Spleen (tissue), 11 donors: ENCODE measurements around the gene AGXT2. TPM values are rescaled to one million over a fixed set of nuclear protein-coding genes. Genes with fewer than 3 reads are reported as not detected.

Experiments used
- DNase-seq: peaks from one replicate; pipeline ENCODE4 v3.0.0-alpha.2; 2020
- H3K27ac ChIP-seq, 8 donors: fragments of 200-600 bp; sonication (generic) in 7 of 8; 1 replicate in 4 of 8; 2 replicates in 4 of 8; pipeline versions ENCODE4 v1.5.0 to v1.8.0; 2016 to 2021; ENCODE audit warnings: inconsistent platforms in 4 of 8, mild to moderate bottlenecking in 4 of 8, moderate library complexity in 1 of 8
- H3K27me3 ChIP-seq, 7 donors: fragments of 200-600 bp; sonication (generic) in 6 of 7; replicated peaks in 1 of 7; 1 replicate in 4 of 7; 2 replicates in 3 of 7; pipeline versions ENCODE4 v1.5.0 to v1.8.0; 2016 to 2021; ENCODE audit warnings: inconsistent platforms in 3 of 7, mild to moderate bottlenecking in 1 of 7
- H3K36me3 ChIP-seq, 6 donors: fragments of 200-600 bp; sonication (generic) in 5 of 6; 1 replicate in 4 of 6; 2 replicates in 2 of 6; pipeline versions ENCODE4 v1.5.0 to v1.8.0; 2016 to 2021; ENCODE audit warnings: inconsistent platforms in 2 of 6
- H3K4me1 ChIP-seq, 6 donors: fragments of 200-600 bp; sonication (generic) in 5 of 6; 1 replicate in 3 of 6; 2 replicates in 3 of 6; pipeline versions ENCODE4 v1.5.0 to v1.8.0; 2016 to 2021; ENCODE audit warnings: inconsistent platforms in 3 of 6
- H3K4me3 ChIP-seq, 8 donors: fragments of 200-600 bp; sonication (generic) in 7 of 8; 1 replicate in 4 of 8; 2 replicates in 4 of 8; pipeline versions ENCODE4 v1.5.0 to v1.8.0; 2016 to 2021; ENCODE audit warnings: inconsistent platforms in 4 of 8, mild to moderate bottlenecking in 4 of 8, moderate library complexity in 2 of 8
- H3K9me3 ChIP-seq, 8 donors: fragments of 200-600 bp; sonication (generic) in 7 of 8; 1 replicate in 4 of 8; 2 replicates in 4 of 8; pipeline versions ENCODE4 v1.5.0 to v1.8.0; 2016 to 2021; ENCODE audit warnings: inconsistent platforms in 4 of 8
- POLR2A ChIP-seq, 3 donors: fragments of 450-650 bp; IDR thresholded peaks; one replicate each; pipeline ENCODE4 v1.5.1; 2017; ENCODE audit warnings: antibody characterized with exemption in 3 of 3, mild to moderate bottlenecking in 1 of 3
- POLR2AphosphoS5 ChIP-seq, 3 donors: sonication (generic); formaldehyde crosslinking; IDR thresholded peaks; one replicate each; pipeline ENCODE4 v1.5.1; 2017; ENCODE audit warnings: antibody characterized with exemption in 3 of 3
- WGBS, 5 donors: extraction: QIAGEN DNeasy Blood & Tissue Kit in 3 of 5; methylation state at CpG; one replicate each; pipeline versions ENCODE4 v1.1.5 to v1.1.7; 2013 to 2018; 5-methylcytosine and 5-hydroxymethylcytosine counted together
- intact Hi-C: fragments of 100-400 bp; cut with DNase I; formaldehyde crosslinking; loops from one replicate; pipeline ENCODE4 v1.15.0; 2023; ENCODE audit warnings: low total_unique reads
- polyA plus RNA-seq, 3 donors: library from polyadenylated mRNA; stranded (reverse); fragments of 200-250 nt; gene quantifications; one replicate each; pipeline ENCODE4 v1.2.1, GENCODE V29; 2013
- total RNA-seq, 7 donors: library from RNA; depleted of rRNA in 3 of 7; stranded (reverse); fragments of >200 nt in 3 of 7; fragmentation: NEBNext Ultra II Directional in 4 of 7; extraction: Animal tissue kit (Norgen Biotek cat#: 25700) in 4 of 7; gene quantifications; one replicate each; pipeline versions ENCODE4 v1.1.0 to v1.2.1, GENCODE V29; 2016 to 2021
- TF ChIP-seq, protein P1 (sequence below), 11 experiments: fragments of 200-600 bp in 7 of 11; fragments of 450-650 bp in 4 of 11; sonication (generic) in 4 of 11; IDR thresholded peaks in 8 of 11; conservative IDR thresholded peaks in 3 of 11; 1 replicate in 7 of 11; 2 replicates in 4 of 11; pipeline versions ENCODE4 v1.4.0 to v1.8.0; 2016 to 2021; ENCODE audit warnings: antibody characterized with exemption in 11 of 11, inconsistent platforms in 4 of 11, mild to moderate bottlenecking in 1 of 11
- donor health status: healthy with polysubstance abuse.
- donor health status: DM: no; HTN: no; CAD: no; lungs with moderate emphysema.
- donor health status: DM: no; HTN: no; CAD: no.
- donor health status: Bipolar disorder and iron deficiency.
- donor health status: healthy.
- donor health status: DM: no; HTN: no; CAD: no.
- donor health status: DM: yes; HTN: yes; CAD: no.

The AGXT2 gene
- total and polyA plus RNA-seq, 10 donors: not detected

DNA sequence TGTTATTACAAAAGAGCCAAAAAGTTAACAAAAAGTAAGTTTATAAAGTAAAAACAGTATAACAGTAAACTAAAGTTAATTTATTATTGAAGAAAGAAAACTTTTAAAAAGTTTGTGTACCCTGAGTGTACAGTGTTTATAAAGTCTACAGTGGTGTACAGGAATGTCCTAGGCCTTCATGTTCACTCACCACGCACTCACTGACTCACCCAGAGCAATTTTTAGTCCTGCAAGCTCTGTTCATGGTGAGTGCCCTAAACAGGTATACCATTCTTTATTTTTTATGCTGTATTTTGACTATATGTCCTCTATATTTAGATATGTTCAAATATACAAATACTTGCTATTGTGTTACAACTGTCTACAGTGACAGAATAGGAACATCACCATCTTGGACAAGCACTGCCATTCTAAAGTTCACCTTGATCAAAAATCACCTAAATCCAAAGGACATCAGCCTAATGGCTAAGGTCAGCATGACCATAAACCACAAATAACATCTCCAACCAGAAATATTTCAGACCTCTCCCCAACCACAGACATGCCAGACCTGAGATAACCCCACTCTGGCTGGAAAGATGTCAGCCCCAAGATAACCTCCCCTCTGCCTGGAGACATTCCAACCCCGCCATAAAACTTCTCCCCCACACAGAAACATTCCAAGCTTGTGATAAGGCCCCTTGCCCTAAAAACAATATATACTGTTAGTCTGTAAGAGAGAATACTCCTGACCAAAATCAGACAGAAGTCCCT, 56.1 kb downstream of the AGXT2 start:
- WGBS, 5 donors: 66 to 85% (median 73%) methylated on average over 2 of the region's 2 CpGs
- intact Hi-C loops: no loop called here

DNA sequence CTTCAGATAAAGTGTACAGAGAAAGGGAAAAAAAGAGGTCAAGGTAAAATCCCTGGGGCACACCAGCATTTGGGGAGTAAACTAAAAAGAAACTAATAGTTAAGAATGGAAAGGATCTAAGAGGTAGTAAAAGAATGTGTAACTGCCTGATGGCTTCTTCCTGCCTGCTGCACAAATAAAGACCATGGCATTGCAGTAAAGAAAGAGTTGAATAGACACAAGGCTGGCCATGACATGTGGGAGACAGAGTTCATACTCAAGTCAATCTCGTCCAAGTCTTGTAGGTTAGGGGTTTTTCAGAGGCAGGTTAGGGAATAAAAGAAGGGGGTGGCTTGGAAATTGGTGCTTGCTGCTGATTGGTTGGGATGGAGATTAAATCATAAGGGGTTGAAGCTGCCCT, 60.8 kb downstream of the AGXT2 start:
- peaks cover 0 to 7% (median 0%) of the 10 kb centered on the region in 7 donors for H3K27me3 ChIP-seq
- WGBS, 5 donors: 81 to 100% (median 87%) methylated on average over 1 of the region's 1 CpG
- peaks cover 0 to 34% (median 27%) of the 10 kb centered on the region in 8 donors for H3K9me3 ChIP-seq
- no peak overlapping the region for H3K4me3 ChIP-seq
- H3K4me1 ChIP-seq: no peaks in the 10 kb centered on the region
- no peak overlapping the region for H3K27ac ChIP-seq
- no peak for DNase-seq
- H3K36me3 ChIP-seq: no peaks in the 10 kb centered on the region
- TF ChIP-seq, protein P1, sequence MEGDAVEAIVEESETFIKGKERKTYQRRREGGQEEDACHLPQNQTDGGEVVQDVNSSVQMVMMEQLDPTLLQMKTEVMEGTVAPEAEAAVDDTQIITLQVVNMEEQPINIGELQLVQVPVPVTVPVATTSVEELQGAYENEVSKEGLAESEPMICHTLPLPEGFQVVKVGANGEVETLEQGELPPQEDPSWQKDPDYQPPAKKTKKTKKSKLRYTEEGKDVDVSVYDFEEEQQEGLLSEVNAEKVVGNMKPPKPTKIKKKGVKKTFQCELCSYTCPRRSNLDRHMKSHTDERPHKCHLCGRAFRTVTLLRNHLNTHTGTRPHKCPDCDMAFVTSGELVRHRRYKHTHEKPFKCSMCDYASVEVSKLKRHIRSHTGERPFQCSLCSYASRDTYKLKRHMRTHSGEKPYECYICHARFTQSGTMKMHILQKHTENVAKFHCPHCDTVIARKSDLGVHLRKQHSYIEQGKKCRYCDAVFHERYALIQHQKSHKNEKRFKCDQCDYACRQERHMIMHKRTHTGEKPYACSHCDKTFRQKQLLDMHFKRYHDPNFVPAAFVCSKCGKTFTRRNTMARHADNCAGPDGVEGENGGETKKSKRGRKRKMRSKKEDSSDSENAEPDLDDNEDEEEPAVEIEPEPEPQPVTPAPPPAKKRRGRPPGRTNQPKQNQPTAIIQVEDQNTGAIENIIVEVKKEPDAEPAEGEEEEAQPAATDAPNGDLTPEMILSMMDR (IDR thresholded peaks at IDR 0.05 in 8 of 11, conservative IDR thresholded peaks at IDR 0.05 in 3 of 11): no peak
- TF ChIP-seq POLR2A (IDR thresholded peaks at IDR 0.05) (no peak), POLR2AphosphoS5 (IDR thresholded peaks at IDR 0.05) (no peak)
- intact Hi-C loops: no loop called here

More for the DNA sequence above, 56.1 kb downstream of the AGXT2 start:
- no peaks in the 10 kb centered on the region for H3K36me3 ChIP-seq
- H3K4me3 ChIP-seq: no peak overlapping the region
- DNase-seq: no peak
- H3K27ac ChIP-seq: no peak overlapping the region
- H3K27me3 ChIP-seq: peaks cover 0 to 16% (median 0%) of the 10 kb centered on the region in 7 donors
- TF ChIP-seq POLR2A (IDR thresholded peaks at IDR 0.05) (no peak), POLR2AphosphoS5 (IDR thresholded peaks at IDR 0.05) (no peak)
- TF ChIP-seq, protein P1 (IDR thresholded peaks at IDR 0.05 in 8 of 11, conservative IDR thresholded peaks at IDR 0.05 in 3 of 11): no peak
- peaks cover 0 to 13% (median 8%) of the 10 kb centered on the region in 8 donors for H3K9me3 ChIP-seq
- H3K4me1 ChIP-seq: no peaks in the 10 kb centered on the region

DNA sequence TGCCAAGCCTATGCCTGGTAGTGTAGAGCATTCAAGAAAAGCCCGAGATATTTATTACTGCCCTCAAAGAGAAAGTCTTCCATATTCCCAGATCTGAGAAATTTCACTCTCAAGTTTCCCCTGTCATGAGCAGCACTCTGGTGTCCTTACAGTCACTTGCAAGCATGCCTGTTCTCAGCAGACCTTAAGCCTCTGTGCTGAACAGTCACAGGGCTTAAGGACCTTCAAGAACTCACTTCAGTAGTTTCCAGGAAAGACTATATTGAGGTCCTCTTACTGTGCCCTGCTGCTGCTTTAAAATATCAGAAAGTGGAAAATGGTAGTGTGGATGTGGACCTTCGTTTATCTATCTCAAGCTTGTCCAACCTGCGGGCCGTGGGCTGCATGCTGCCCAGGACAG, 64.9 kb downstream of the AGXT2 start:
- no peak for DNase-seq
- Histone ChIP-seq H3K4me3 (no peak overlapping the region), H3K9me3 (peaks cover 0 to 42% (median 33%) of the 10 kb centered on the region in 8 donors), H3K36me3 (no peaks in the 10 kb centered on the region), H3K27ac (no peak overlapping the region), H3K27me3 (peaks cover 0 to under 1% (median 0%) of the 10 kb centered on the region in 7 donors), H3K4me1 (no peaks in the 10 kb centered on the region)
- TF ChIP-seq, protein P1 (IDR thresholded peaks at IDR 0.05 in 8 of 11, conservative IDR thresholded peaks at IDR 0.05 in 3 of 11): no peak
- no peak for TF ChIP-seq POLR2AphosphoS5 (IDR thresholded peaks at IDR 0.05)
- no peak for TF ChIP-seq POLR2A (IDR thresholded peaks at IDR 0.05)
- 81 to 89% (median 87%) methylated on average over 4 of the region's 4 CpGs for WGBS, 5 donors
- intact Hi-C loops: no loop called here

DNA sequence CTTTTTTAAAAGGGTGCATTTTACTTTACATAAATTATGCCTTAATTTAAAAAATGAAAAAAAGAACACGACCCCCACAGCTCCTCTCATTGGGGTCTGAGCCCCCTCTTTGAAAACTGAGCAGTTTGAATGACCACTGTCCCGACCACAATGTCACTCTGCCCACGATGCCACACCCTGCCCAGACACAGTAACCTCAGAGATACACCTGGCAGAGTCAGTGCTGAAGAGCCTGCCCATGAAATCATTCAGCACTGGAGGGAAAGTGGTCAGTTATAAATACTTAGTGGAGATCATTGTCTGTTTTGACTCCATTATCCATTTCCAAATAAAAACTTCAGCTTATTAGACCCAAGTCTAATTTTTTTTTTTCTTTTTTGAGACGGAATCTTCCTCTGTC, 69.1 kb downstream of the AGXT2 start:
- H3K4me1 ChIP-seq: no peaks in the 10 kb centered on the region
- no peak for DNase-seq
- intact Hi-C loops: no loop called here
- H3K27me3 ChIP-seq: no peaks in the 10 kb centered on the region
- no peak overlapping the region for H3K4me3 ChIP-seq
- TF ChIP-seq, protein P1 (IDR thresholded peaks at IDR 0.05 in 8 of 11, conservative IDR thresholded peaks at IDR 0.05 in 3 of 11): no peak
- TF ChIP-seq POLR2AphosphoS5 (IDR thresholded peaks at IDR 0.05) (no peak), POLR2A (IDR thresholded peaks at IDR 0.05) (no peak)
- 46 to 72% (median 57%) methylated on average over 4 of the region's 4 CpGs for WGBS, 5 donors
- H3K27ac ChIP-seq: no peak overlapping the region
- no peaks in the 10 kb centered on the region for H3K36me3 ChIP-seq
- peaks cover 0 to 12% (median 7%) of the 10 kb centered on the region in 8 donors for H3K9me3 ChIP-seq
